ENCODE results near the gene WDR76. TPM values are rescaled to one million over a fixed set of nuclear protein-coding genes. Genes with fewer than 3 reads are reported as not detected.

Gene WDR76
- total RNA-seq, 1 experiment from 2014 or later, result 19.6 TPM

GRCh38 chr15:43912208-43912607 lies 85.4 kb downstream of the WDR76 start:
- no peak for DNase-seq (ENCODE audit: low read depth)

DNA sequence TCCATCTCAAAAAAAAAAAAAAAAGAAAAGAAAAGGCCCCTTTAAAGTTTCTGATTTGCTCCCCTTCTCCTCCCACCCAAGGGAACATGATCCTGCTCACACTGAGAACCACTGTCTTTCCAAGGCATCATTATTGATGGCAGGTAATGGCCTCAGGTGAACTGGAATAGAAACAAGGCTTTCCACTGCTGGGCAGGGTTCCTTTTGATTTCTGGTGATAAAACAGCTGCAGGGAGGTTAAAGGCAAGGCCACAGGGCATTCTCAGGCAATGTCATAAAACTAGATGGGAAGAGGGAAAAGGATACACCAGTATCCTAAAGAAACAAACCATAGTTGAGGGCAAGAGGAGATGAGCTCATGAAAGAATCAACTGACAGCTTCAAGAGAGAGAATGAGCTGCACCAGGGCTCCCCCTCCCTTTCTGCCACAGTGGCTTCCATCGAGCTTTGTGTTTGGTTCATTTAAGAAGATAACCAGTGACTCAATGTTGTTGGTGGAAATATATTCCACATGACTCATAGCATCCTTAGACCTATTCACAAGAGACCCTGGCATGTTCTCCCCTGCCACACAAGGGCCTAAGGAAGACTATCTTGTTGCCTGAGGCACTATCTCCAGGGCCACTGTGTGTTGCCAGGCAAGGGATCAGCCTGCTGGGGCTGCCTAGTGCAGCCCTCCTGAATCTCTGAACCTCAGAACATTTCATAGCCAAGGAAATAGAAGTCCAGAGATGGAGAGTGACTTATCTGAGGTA lies 86.4 kb downstream of the WDR76 start:
- peak; percentile 100 for DNase-seq (ENCODE audit: low read depth)

DNA sequence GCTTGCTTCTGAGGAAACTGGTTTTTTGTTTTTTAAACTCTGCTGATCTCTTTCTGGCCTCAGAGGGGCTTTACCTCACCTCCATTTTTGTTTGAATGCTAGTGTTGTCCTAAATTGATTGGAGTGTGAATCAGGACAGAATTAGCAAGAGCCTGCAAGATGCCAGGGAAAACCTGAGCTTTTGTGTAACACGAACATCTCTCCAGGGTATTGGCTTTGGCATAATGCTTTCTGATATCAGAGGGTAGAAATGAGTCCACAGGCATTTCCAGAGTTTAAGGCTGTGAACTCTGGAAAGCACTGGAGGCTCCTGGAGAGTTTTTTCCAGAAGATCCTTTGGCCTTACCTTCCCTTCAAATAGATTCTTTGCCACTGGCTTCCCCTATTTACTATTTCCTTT lies 87.1 kb downstream of the WDR76 start:
- no peak for DNase-seq (ENCODE audit: low read depth)

GRCh38 chr15:43915631-43916325 lies 89.0 kb downstream of the WDR76 start:
- no peak for DNase-seq (ENCODE audit: low read depth)

GRCh38 chr15:43916326-43916660 lies 89.5 kb downstream of the WDR76 start:
- no peak for DNase-seq (ENCODE audit: low read depth)

Small RNA genes within 50 kb of the gene (small RNA-seq; reads per million reads assigned to genes)
- gene MIR1282, result not detected
- gene RF00019, result not detected

Other genes with a start within 250 kb of the WDR76 start
- 4.1 and 6.7 TPM in 2 replicates for gene PPIP5K1, start 236.8 kb upstream of the WDR76 start, total RNA-seq (2014; rRNA removed; shearing (Covaris generic))
- 0.20 and 0.27 TPM in 2 replicates for gene CKMT1B, start 233.0 kb upstream of the WDR76 start, total RNA-seq (2014; rRNA removed; shearing (Covaris generic))
- gene STRC, start 208.2 kb upstream of the WDR76 start, total RNA-seq (2014; rRNA removed; shearing (Covaris generic)), result not detected in 2 replicates
- gene CATSPER2, start 178.2 kb upstream of the WDR76 start, total RNA-seq (2014; rRNA removed; shearing (Covaris generic)), result 0.03 and 0.57 TPM in 2 replicates
- 0.26 TPM in 1 of 2 replicates, not detected in the other for gene CKMT1A, start 133.1 kb upstream of the WDR76 start, total RNA-seq (2014; rRNA removed; shearing (Covaris generic))
- gene PDIA3, start 80.6 kb upstream of the WDR76 start, total RNA-seq (2014; rRNA removed; shearing (Covaris generic)), result 113 and 216 TPM in 2 replicates
- 2.2 and 3.0 TPM in 2 replicates for gene ELL3, start 50.0 kb upstream of the WDR76 start, total RNA-seq (2014; rRNA removed; shearing (Covaris generic))
- 319 and 346 TPM in 2 replicates for gene SERF2, start 34.7 kb upstream of the WDR76 start, total RNA-seq (2014; rRNA removed; shearing (Covaris generic))
- 0.13 and 0.18 TPM in 2 replicates for gene SERINC4, start 26.8 kb upstream of the WDR76 start, total RNA-seq (2014; rRNA removed; shearing (Covaris generic))
- 19.6 and 26.9 TPM in 2 replicates for gene HYPK, start 26.4 kb upstream of the WDR76 start, total RNA-seq (2014; rRNA removed; shearing (Covaris generic))
- gene MFAP1, start 2.3 kb upstream of the WDR76 start, total RNA-seq (2014; rRNA removed; shearing (Covaris generic)), result 21.7 and 23.8 TPM in 2 replicates

Measured in HT1080 (cell line).